B cell (primary cell): ENCODE measurements around the gene MTG2. TPM values are rescaled to one million over a fixed set of nuclear protein-coding genes. Genes with fewer than 3 reads are reported as not detected.

ENCODE experiments used
- ATAC-seq: fragments of 200-7000 bp; cut with Tn5 transposase; one replicate; pipeline ENCODE4 v1.10.0; 2021; ENCODE audit warnings: low read depth, mild to moderate bottlenecking, moderate number of reproducible peaks, moderate library complexity
- CTCF ChIA-PET: fragments of 350-600 bp; sonication (Branson Sonifier 250); formaldehyde crosslinking; loops from one replicate; lab custom pipeline; 2021; ENCODE audit warnings: antibody characterized with exemption, inconsistent platforms; lab: Charles Lee
- POLR2A ChIA-PET: fragments of 350-600 bp; sonication (Branson Sonifier 250); formaldehyde crosslinking; loops from one replicate; lab custom pipeline; 2021; ENCODE audit warnings: antibody characterized with exemption; lab: Charles Lee
- DNase-seq: peaks from one replicate; pipeline ENCODE4 v3.0.0; 2013
- H2AFZ ChIP-seq: 2 replicates; pipeline ENCODE4 v1.6.1; 2012; ENCODE audit warnings: mild to moderate bottlenecking, low read depth, low read length; ENCODE audit not compliant: insufficient read depth, poor library complexity, severe bottlenecking
- H3K27ac ChIP-seq, 2 donors: 1 replicate in 1 of 2; 2 replicates in 1 of 2; pipeline ENCODE4 v1.5.1; 2012 to 2013; ENCODE audit warnings: low read length in 2 of 2, mild to moderate bottlenecking in 2 of 2, moderate library complexity in 1 of 2
- H3K27me3 ChIP-seq, 4 experiments: fragments of 200-600 bp in 1 of 4; sonication (generic) in 1 of 4; replicated peaks in 1 of 4; 1 replicate in 2 of 4; 2 replicates in 2 of 4; pipeline versions ENCODE4 v1.6.1 to v1.7.0; 2013 to 2016; ENCODE audit warnings: low read length in 3 of 4, mild to moderate bottlenecking in 2 of 4, mixed read lengths in 1 of 4, moderate library complexity in 1 of 4; ENCODE audit not compliant: insufficient read depth in 4 of 4, control insufficient read depth in 3 of 4; ENCODE audit errors: control extremely low read depth in 1 of 4
- H3K36me3 ChIP-seq, 2 experiments: replicated peaks in 1 of 2; 1 replicate in 1 of 2; 2 replicates in 1 of 2; pipeline versions ENCODE4 v1.6.1 to v1.7.1; 2013; ENCODE audit warnings: low read length in 1 of 2; ENCODE audit not compliant: insufficient read depth in 2 of 2, control insufficient read depth in 1 of 2; ENCODE audit errors: control extremely low read depth in 1 of 2, extremely low read depth in 1 of 2
- H3K4me1 ChIP-seq, 2 donors: fragments of 200-600 bp in 1 of 2; sonication (generic) in 1 of 2; 1 replicate in 1 of 2; 2 replicates in 1 of 2; pipeline versions ENCODE4 v1.5.1 to v1.6.1; 2013 to 2017; ENCODE audit warnings: low read length in 2 of 2; ENCODE audit not compliant: control insufficient read depth in 2 of 2, insufficient read depth in 2 of 2
- H3K4me2 ChIP-seq: replicated peaks from 2 replicates; pipeline ENCODE3; 2012; ENCODE audit warnings: mild to moderate bottlenecking, low read depth, low read length; ENCODE audit not compliant: poor library complexity, severe bottlenecking
- H3K4me3 ChIP-seq, 5 experiments: fragments of 200-600 bp in 1 of 5; sonication (generic) in 1 of 5; 1 replicate in 3 of 5; 2 replicates in 2 of 5; pipeline versions ENCODE4 v1.5.1 to v1.7.0; 2011 to 2016; ENCODE audit warnings: low read length in 4 of 5, mild to moderate bottlenecking in 4 of 5, low read depth in 2 of 5, control low read depth in 1 of 5, moderate library complexity in 1 of 5; ENCODE audit not compliant: insufficient read depth in 1 of 5; ENCODE audit errors: control extremely low read depth in 1 of 5, extremely low read depth in 1 of 5
- H3K79me2 ChIP-seq: fragments of 200-600 bp; sonication (generic); one replicate; pipeline ENCODE4 v1.6.0; 2016; ENCODE audit warnings: low read length; ENCODE audit not compliant: control insufficient read depth, insufficient read depth
- H3K9ac ChIP-seq: fragments of 200-600 bp; sonication (generic); 2 replicates; pipeline ENCODE4 v1.6.1; 2017; ENCODE audit warnings: mild to moderate bottlenecking, low read length, moderate library complexity
- H3K9me3 ChIP-seq, 3 donors: one replicate each; pipeline versions ENCODE4 v1.6.1 to v1.7.1; 2013; ENCODE audit warnings: low read length in 2 of 3; ENCODE audit not compliant: control insufficient read depth in 2 of 3, insufficient read depth in 1 of 3; ENCODE audit errors: control extremely low read depth in 1 of 3
- H4K20me1 ChIP-seq: 2 replicates; pipeline ENCODE4 v1.6.0; 2012; ENCODE audit warnings: mild to moderate bottlenecking, low read length; ENCODE audit not compliant: insufficient read depth, control insufficient read depth, poor library complexity, severe bottlenecking
- H3K27ac Mint-ChIP-seq: one replicate; pipeline ENCODE4 v1.8.0; 2021; ENCODE audit warnings: mixed read lengths
- H3K27me3 Mint-ChIP-seq: one replicate; pipeline ENCODE4 v1.8.0; 2021; ENCODE audit warnings: mixed read lengths
- H3K4me1 Mint-ChIP-seq: one replicate; pipeline ENCODE4 v1.8.0; 2021; ENCODE audit warnings: mixed read lengths
- H3K4me3 Mint-ChIP-seq: one replicate; pipeline ENCODE4 v1.8.0; 2021; ENCODE audit warnings: mixed read lengths
- H3K9me3 Mint-ChIP-seq: one replicate; pipeline ENCODE4 v1.8.0; 2022; ENCODE audit warnings: mixed read lengths; ENCODE audit not compliant: insufficient read depth
- EZH2 ChIP-seq: IDR thresholded peaks from 2 replicates; pipeline ENCODE4 v1.6.1; 2012; ENCODE audit warnings: borderline replicate concordance, low read depth, mild to moderate bottlenecking, moderate library complexity, low read length; ENCODE audit not compliant: insufficient read depth, poor library complexity, severe bottlenecking
- WGBS: methylation state at CpG from one replicate; pipeline ENCODE4 v1.1.5; 2013; ENCODE audit warnings: missing lambda C conversion rate; ENCODE audit not compliant: insufficient coverage; 5-methylcytosine and 5-hydroxymethylcytosine counted together
- intact Hi-C: fragments of 100-400 bp; cut with micrococcal nuclease; formaldehyde crosslinking; loops from one replicate; pipeline ENCODE4 v1.10.0; 2022
- polyA plus RNA-seq: library from polyadenylated mRNA; depleted of rRNA; stranded (reverse); fragments of >200 nt; gene quantifications from 2 replicates; pipeline ENCODE4 v1.2.3, GENCODE V29; 2012
- total RNA-seq, 2 donors: library from RNA; stranded (reverse); fragments of 120-200 nt in 1 of 2; gene quantifications; 1 replicate in 1 of 2; 2 replicates in 1 of 2; pipeline versions ENCODE4 v1.2.3 to v1.2.4, GENCODE V29; 2013 to 2022
- TF ChIP-seq, protein P1 (sequence below): fragments of 200-600 bp; IDR thresholded peaks from one replicate; pipeline ENCODE4 v1.8.0; 2022; ENCODE audit warnings: antibody characterized with exemption, mild to moderate bottlenecking

The MTG2 gene
- total and polyA plus RNA-seq, 2 donors (not counting 1 experiment from before 2014, with no cell fraction given): 29.6 to 48.4 TPM

DNA sequence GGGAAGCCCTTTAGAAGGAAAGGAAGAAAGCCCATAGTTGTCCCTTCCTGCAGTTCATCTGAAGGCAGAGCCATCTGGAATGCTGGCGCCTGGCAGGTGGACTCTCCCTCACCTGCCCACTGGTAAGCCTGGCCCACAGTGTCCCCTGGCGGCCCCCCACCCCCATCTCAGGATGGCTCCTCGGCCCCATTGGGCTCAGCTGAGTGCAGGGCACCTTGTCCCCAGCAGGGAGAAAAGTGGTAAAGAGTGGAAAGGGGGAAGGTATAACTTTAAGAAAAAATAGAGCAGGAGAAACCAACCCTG is 26.6 kb upstream of the MTG2 start:
- no peak for TF ChIP-seq EZH2
- TF ChIP-seq, protein P1, sequence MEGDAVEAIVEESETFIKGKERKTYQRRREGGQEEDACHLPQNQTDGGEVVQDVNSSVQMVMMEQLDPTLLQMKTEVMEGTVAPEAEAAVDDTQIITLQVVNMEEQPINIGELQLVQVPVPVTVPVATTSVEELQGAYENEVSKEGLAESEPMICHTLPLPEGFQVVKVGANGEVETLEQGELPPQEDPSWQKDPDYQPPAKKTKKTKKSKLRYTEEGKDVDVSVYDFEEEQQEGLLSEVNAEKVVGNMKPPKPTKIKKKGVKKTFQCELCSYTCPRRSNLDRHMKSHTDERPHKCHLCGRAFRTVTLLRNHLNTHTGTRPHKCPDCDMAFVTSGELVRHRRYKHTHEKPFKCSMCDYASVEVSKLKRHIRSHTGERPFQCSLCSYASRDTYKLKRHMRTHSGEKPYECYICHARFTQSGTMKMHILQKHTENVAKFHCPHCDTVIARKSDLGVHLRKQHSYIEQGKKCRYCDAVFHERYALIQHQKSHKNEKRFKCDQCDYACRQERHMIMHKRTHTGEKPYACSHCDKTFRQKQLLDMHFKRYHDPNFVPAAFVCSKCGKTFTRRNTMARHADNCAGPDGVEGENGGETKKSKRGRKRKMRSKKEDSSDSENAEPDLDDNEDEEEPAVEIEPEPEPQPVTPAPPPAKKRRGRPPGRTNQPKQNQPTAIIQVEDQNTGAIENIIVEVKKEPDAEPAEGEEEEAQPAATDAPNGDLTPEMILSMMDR: no peak
- Mint-ChIP-seq H3K27ac (no peak overlapping the region), H3K9me3 (peaks cover 6% of the 10 kb centered on the region), H3K4me3 (no peak overlapping the region), H3K4me1 (peaks cover 11% of the 10 kb centered on the region), H3K27me3 (no peaks in the 10 kb centered on the region)
- H3K9me3 ChIP-seq: peaks cover 0 to 19% (median 0%) of the 10 kb centered on the region in 3 donors
- ChIA-PET CTCF (interaction anchor here (1.0 to 1.5 kb wide), 2 partner anchors 145 to 226 kb away, joined by 3 to 13 read pairs; no protein-coding TSS in a partner anchor), POLR2A (no interaction called here)
- no peak overlapping the region for H3K4me3 ChIP-seq
- H3K27ac ChIP-seq: no peak overlapping the region
- WGBS: 100% methylated on average over 1 of the region's 3 CpGs
- DNase-seq (no peak), ATAC-seq (no peak)
- peaks cover 64% of the 10 kb centered on the region for H3K79me2 ChIP-seq
- peaks cover 0 to 4% of the 10 kb centered on the region in 2 donors for H3K4me1 ChIP-seq
- H3K9ac ChIP-seq: no peak overlapping the region
- peaks cover 42% of the 10 kb centered on the region for H4K20me1 ChIP-seq
- intact Hi-C loops: no loop called here
- H3K4me2 ChIP-seq: no peak overlapping the region
- H3K27me3 ChIP-seq: no peaks in the 10 kb centered on the region
- peaks cover 0 to 9% of the 10 kb centered on the region in 2 experiments for H3K36me3 ChIP-seq
- no peak overlapping the region for H2AFZ ChIP-seq

DNA sequence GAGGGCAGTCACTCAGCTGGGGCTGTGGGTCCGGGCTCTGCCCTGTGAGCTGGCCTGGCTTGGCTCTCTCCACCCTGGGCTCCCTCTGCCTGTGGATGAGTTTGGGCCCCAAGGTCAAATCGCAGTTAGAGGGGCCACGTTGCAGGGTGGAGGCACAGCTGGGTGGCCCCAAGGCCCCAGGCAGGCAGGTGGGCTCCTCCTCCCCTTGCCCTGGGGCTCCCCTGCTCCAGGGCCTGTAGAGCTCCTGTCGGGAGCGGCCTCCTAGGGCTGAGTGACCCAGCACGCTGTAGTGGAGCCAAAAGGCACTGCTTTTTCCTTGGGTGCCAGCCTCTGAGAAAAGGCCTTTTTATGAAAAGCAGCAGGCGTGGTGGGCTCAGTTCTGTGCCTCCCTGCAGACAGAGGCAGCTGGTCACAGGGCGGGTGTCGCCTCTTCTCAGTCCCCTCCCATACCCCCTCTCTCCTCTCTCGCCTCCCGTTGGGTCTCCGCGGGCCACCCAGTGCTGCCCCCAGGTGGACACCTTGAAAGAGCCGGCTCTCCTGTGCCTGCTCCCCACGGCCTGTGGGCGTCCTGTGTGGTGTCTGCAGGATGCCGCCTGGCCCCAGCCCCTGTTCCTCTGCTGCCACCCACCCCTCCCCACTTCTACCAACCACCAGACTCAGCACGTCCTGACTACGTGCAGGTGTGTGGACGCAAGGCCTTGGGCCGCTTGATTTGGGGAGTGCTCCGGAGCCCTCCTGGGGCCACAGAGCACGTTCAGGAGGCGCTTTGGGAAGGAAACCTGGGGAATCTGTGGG is 26.0 kb upstream of the MTG2 start:
- Histone ChIP-seq H3K79me2 (peaks cover 58% of the 10 kb centered on the region), H4K20me1 (peaks cover 36% of the 10 kb centered on the region), H3K9ac (no peak overlapping the region), H3K4me3 (no peak overlapping the region), H3K27ac (no peak overlapping the region), H3K27me3 (no peaks in the 10 kb centered on the region), H3K9me3 (peaks cover 0 to 19% (median 0%) of the 10 kb centered on the region in 3 donors), H2AFZ (no peak overlapping the region), H3K36me3 (peaks cover 0 to 12% of the 10 kb centered on the region in 2 experiments), H3K4me2 (no peak overlapping the region), H3K4me1 (peaks cover 0 to 4% of the 10 kb centered on the region in 2 donors)
- TF ChIP-seq EZH2: no peak
- TF ChIP-seq, protein P1: peak; percentile 66
- intact Hi-C loops: no loop called here
- Mint-ChIP-seq H3K27ac (no peak overlapping the region), H3K27me3 (no peaks in the 10 kb centered on the region), H3K4me1 (peaks cover 11% of the 10 kb centered on the region), H3K4me3 (no peak overlapping the region), H3K9me3 (peaks cover 6% of the 10 kb centered on the region)
- WGBS: 63% methylated on average over 20 of the region's 24 CpGs
- CTCF ChIA-PET: interaction anchor here (1.0 to 1.5 kb wide), 2 partner anchors 146 to 226 kb away, joined by 3 to 13 read pairs; no protein-coding TSS in a partner anchor
- ATAC-seq (peak; percentile 95), DNase-seq (peak; percentile 70)
- POLR2A ChIA-PET: no interaction called here
